ENCODE measurements around the gene RBM24.

DNA sequence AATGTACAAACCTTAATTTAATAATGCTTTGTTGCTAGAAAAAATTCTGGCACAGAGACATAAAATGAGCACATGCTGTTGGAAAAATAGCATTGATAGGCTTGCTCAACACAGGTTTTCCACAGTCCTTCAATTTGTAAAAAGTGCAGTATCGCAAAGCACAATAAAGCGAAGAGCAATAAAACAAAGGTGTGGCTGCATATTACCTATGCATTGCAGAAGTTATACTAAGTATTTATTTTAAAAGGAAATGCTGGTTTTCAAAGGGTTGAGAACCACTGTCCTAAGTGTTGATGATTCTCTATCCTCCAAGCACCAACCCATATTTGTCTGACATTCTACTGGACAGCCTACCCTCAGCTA lies 58.1 kb downstream of the RBM24 start:
- no peak for TF ChIP-seq GATA3 (IDR thresholded peaks at IDR 0.05; ENCODE audit: low read depth, low read length)
- TF ChIP-seq GATA2 (IDR thresholded peaks at IDR 0.05; ENCODE audit: low read depth, low read length) = no peak
